CD4-positive, alpha-beta memory T cell (primary cell): ENCODE results near the gene MTMR2. TPM values are rescaled to one million over a fixed set of nuclear protein-coding genes. Genes with fewer than 3 reads are reported as not detected.

Source experiments
- CTCF ChIA-PET: fragments of 350-600 bp; sonication (Branson Sonifier 250); formaldehyde crosslinking; loops from one replicate; lab custom pipeline; 2021; ENCODE audit warnings: inconsistent platforms; ENCODE audit not compliant: partially characterized antibody; lab: Charles Lee
- POLR2A ChIA-PET: fragments of 350-600 bp; sonication (Branson Sonifier 250); formaldehyde crosslinking; loops from one replicate; lab custom pipeline; 2021; ENCODE audit not compliant: partially characterized antibody; lab: Charles Lee
- DNase-seq, 5 donors: peaks; one replicate each; pipeline versions ENCODE4 v3.0.0 to v3.0.0-alpha.2; 2020 to 2022; ENCODE audit warnings: mixed read lengths in 1 of 5
- H3K27ac ChIP-seq: one replicate; pipeline ENCODE4 v1.7.0; 2013; ENCODE audit warnings: low read depth, low read length
- H3K27me3 ChIP-seq: 2 replicates; pipeline ENCODE4 v1.7.0; 2013; ENCODE audit warnings: mild to moderate bottlenecking, low read length, moderate library complexity; ENCODE audit not compliant: insufficient read depth
- H3K36me3 ChIP-seq: 2 replicates; pipeline ENCODE4 v1.7.0; 2013; ENCODE audit warnings: mild to moderate bottlenecking, low read length, moderate library complexity; ENCODE audit not compliant: insufficient read depth
- H3K4me1 ChIP-seq: 2 replicates; pipeline ENCODE4 v1.7.0; 2013; ENCODE audit warnings: mild to moderate bottlenecking, low read length, moderate library complexity; ENCODE audit not compliant: insufficient read depth
- H3K4me3 ChIP-seq, 2 donors: one replicate each; pipeline ENCODE4 v1.7.0; 2013; ENCODE audit warnings: low read length in 2 of 2, mild to moderate bottlenecking in 1 of 2
- H3K9me3 ChIP-seq, 2 donors: one replicate each; pipeline ENCODE4 v1.7.0; 2013; ENCODE audit warnings: low read length in 2 of 2, control low read depth in 1 of 2; ENCODE audit not compliant: control insufficient read depth in 1 of 2
- H3K27ac Mint-ChIP-seq, 7 donors: one replicate each; pipeline ENCODE4 v1.8.0; 2020 to 2021; ENCODE audit warnings: mixed read lengths in 7 of 7, mild to moderate bottlenecking in 6 of 7, inconsistent platforms in 3 of 7, moderate library complexity in 3 of 7
- H3K27me3 Mint-ChIP-seq, 2 donors: one replicate each; pipeline ENCODE4 v1.8.0; 2020 to 2021; ENCODE audit warnings: mixed read lengths in 2 of 2
- H3K36me3 Mint-ChIP-seq, 2 donors: one replicate each; pipeline ENCODE4 v1.8.0; 2020 to 2021; ENCODE audit warnings: mixed read lengths in 2 of 2, inconsistent platforms in 1 of 2, mild to moderate bottlenecking in 1 of 2
- H3K4me1 Mint-ChIP-seq, 4 donors: one replicate each; pipeline ENCODE4 v1.8.0; 2020 to 2021; ENCODE audit warnings: mixed read lengths in 4 of 4, mild to moderate bottlenecking in 1 of 4
- H3K4me3 Mint-ChIP-seq, 8 donors: one replicate each; pipeline ENCODE4 v1.8.0; 2020 to 2021; ENCODE audit warnings: mixed read lengths in 8 of 8, mild to moderate bottlenecking in 7 of 8, moderate library complexity in 6 of 8, inconsistent platforms in 3 of 8
- H3K9me3 Mint-ChIP-seq, 8 donors: one replicate each; pipeline ENCODE4 v1.8.0; 2020 to 2021; ENCODE audit warnings: mixed read lengths in 8 of 8, mild to moderate bottlenecking in 5 of 8, inconsistent platforms in 3 of 8, moderate library complexity in 1 of 8
- intact Hi-C: fragments of 100-400 bp; cut with micrococcal nuclease; formaldehyde crosslinking; loops from one replicate; pipeline ENCODE4 v1.15.1; 2023
- polyA plus RNA-seq, 2 donors: library from polyadenylated mRNA; unstranded; fragments of 300-500 nt; fragmentation: Illumina TruSeq; gene quantifications; one replicate each; pipeline ENCODE4 v1.2.3, GENCODE V29; 2021
- total RNA-seq, 2 experiments: library from RNA; stranded (reverse); gene quantifications; one replicate each; pipeline ENCODE4 v1.2.3, GENCODE V29; 2021

Gene MTMR2
- total and polyA plus RNA-seq, 4 experiments from 2014 or later, result 13.1 to 13.6 (median 13.5) TPM

DNA sequence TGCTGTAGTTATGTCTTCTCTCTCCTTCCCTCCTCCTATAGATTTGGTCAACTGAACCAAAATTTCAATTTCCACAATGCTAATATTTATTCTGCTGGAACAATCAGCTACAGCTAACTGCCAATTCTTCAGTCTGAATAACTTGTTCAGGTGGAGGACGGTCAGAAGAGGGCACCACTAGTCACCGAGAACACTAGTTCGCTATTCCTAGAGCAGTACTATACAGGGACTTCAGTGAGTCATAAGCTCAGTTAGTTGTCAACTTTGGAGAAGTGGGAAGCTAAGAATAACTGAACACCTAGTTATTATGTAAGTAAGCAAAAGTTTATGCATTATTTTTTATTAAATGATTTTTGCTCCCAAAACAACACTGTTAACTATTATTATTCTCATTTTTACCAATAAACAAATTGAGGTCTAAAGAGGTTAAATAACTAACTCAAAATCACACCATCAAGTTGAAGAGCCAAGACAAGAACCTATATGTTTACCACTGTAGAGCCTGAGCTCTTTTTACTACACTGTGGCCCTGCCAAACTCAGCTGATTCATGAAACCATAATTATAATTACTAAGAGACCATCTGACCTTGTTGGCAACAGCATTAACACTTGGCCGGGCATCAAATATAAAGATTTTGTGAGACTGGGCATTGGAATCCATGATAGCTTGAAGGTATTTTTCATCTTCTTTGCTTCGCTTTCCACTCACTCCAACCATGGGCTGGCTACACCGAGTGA, 74.7 kb downstream of the MTMR2 start:
- ChIA-PET POLR2A (interaction anchor here (1.3 kb wide), 1 partner anchor 9 kb away, joined by 4 read pairs; no protein-coding TSS in a partner anchor), CTCF (interaction anchor here (0.7 to 6.3 kb wide), 10 partner anchors 11 to 580 kb away, joined by 4 to 41 read pairs (median 9); partner anchors contain the start of genes CCDC82, JRKL and MAML2)
- no peaks in the 10 kb centered on the region for H3K4me1 Mint-ChIP-seq
- H3K4me3 Mint-ChIP-seq, result no peak overlapping the region
- Histone ChIP-seq H3K27ac (no peak overlapping the region), H3K36me3 (peaks cover 20% of the 10 kb centered on the region), H3K4me3 (no peak overlapping the region), H3K9me3 (no peaks in the 10 kb centered on the region), H3K4me1 (no peaks in the 10 kb centered on the region), H3K27me3 (no peaks in the 10 kb centered on the region)
- peak in 1 of 5 donors; percentile 16 for DNase-seq
- H3K36me3 Mint-ChIP-seq, result peaks cover 15 to 23% of the 10 kb centered on the region in 2 donors
- intact Hi-C loops, result no loop called here
- no peaks in the 10 kb centered on the region for H3K27me3 Mint-ChIP-seq
- H3K27ac Mint-ChIP-seq, result peak overlapping the region in 1 of 7 donors; percentile 67
- H3K9me3 Mint-ChIP-seq, result no peaks in the 10 kb centered on the region

DNA sequence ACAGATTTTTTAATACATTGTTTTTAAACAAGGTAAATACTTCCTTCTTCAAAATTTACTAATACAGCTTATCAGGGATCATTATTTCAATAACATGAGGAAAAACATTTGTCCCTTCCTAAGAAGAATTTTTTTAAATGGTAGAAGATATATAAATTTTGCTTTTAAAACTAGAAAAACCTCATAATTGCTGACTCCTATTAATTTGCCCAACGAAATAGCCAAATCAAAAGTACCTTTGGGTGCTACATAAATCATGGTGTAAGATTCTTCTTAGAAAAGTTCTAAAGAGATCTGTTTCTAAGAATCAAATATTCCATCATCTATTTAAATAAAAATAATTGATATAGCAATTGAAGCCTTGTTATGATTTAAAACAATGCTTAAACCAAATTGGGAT, 78.7 kb downstream of the MTMR2 start:
- peaks cover 15 to 32% of the 10 kb centered on the region in 2 donors for H3K36me3 Mint-ChIP-seq
- Histone ChIP-seq H3K27me3 (no peaks in the 10 kb centered on the region), H3K9me3 (no peaks in the 10 kb centered on the region), H3K27ac (no peak overlapping the region), H3K4me1 (no peaks in the 10 kb centered on the region), H3K36me3 (peaks cover 24% of the 10 kb centered on the region), H3K4me3 (no peak overlapping the region)
- intact Hi-C loops, result no loop called here
- no peaks in the 10 kb centered on the region for H3K27me3 Mint-ChIP-seq
- no peaks in the 10 kb centered on the region for H3K9me3 Mint-ChIP-seq
- POLR2A ChIA-PET, result no interaction called here
- no peak overlapping the region for H3K27ac Mint-ChIP-seq
- H3K4me3 Mint-ChIP-seq, result no peak overlapping the region
- DNase-seq, result no peak
- CTCF ChIA-PET, result interaction anchor here (0.7 to 6.3 kb wide), 5 partner anchors 9 to 549 kb away, joined by 3 to 41 read pairs (median 3); no protein-coding TSS in a partner anchor
- no peaks in the 10 kb centered on the region for H3K4me1 Mint-ChIP-seq

DNA sequence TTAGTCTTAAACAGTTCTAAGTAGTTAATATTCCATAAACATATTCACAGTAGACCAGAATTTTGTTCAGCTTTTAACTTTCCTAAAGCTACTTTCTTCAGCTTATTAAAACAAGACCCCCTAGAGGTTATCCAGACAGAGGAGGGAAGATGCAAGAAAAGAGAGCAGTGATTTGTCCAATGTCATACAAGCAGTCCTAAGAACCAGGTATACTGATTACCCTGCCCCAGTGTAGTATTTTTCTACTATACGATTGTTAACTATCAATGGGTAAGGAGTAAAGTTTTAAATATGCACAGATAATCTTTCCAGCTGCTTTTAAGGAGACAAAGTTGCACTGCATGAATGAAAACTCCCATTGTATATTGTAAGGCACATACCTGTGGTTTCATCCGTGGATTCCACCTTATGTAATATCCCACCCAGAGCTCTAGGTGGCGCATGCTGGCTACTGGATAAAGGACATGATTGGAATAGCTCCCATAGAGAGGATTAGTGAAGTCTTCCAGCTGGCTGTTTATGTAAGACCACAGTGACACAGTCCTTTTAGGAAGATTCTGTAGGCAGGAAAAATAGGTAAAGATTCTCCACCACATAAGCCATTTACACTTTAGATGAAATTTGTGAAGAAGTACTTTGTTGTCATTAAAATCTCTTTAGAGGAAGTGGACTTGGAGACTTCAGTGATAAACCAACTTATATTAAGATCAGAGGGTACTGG, 88.0 kb downstream of the MTMR2 start:
- Mint-ChIP-seq H3K4me1 (peaks cover 0 to 3% (median 1%) of the 10 kb centered on the region in 4 donors), H3K36me3 (peaks cover 9 to 56% of the 10 kb centered on the region in 2 donors), H3K9me3 (no peaks in the 10 kb centered on the region), H3K27me3 (no peaks in the 10 kb centered on the region), H3K4me3 (no peak overlapping the region), H3K27ac (peak overlapping the region in 4 of 7 donors; percentile 1 to 75 (median 51))
- Histone ChIP-seq H3K27me3 (no peaks in the 10 kb centered on the region), H3K36me3 (peaks cover 9% of the 10 kb centered on the region), H3K4me3 (no peak overlapping the region), H3K4me1 (no peaks in the 10 kb centered on the region), H3K9me3 (no peaks in the 10 kb centered on the region), H3K27ac (no peak overlapping the region)
- DNase-seq, result peak; percentile 55 to 64 (median 55)
- CTCF ChIA-PET, result interaction anchor here (0.6 to 3.9 kb wide), 31 partner anchors 9 to 938 kb away, joined by 3 to 66 read pairs (median 4); partner anchors contain the start of genes CCDC82, CEP57, FAM76B and JRKL
- intact Hi-C loops, result loop anchor here (1.0 to 10.0 kb wide), 5 partner anchors 219 to 590 kb away; partner anchors contain the start of gene MAML2
- POLR2A ChIA-PET, result interaction anchor here (1.4 to 1.9 kb wide), 2 partner anchors 554 to 558 kb away, joined by 5 to 9 read pairs; partner anchors contain the start of genes CCDC82 and JRKL

DNA sequence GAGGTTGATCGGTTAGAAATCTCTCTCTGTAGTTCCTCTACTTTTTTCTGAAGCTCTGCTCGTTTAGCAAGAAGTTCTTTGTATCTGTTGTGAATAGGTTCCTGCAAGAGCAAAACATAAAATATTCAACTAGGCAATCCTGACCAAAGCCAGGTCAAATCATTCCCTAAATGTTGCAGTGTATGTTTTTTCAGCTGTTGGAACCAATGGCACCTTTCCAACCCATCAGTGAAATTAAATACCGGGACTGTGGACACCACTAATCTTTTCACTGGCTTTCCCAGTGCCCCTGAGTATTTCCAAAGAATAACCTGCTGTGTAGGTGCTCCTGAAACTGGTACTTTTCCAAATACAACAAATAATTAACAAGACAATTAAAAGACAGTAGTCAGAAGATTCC, 88.6 kb downstream of the MTMR2 start:
- Mint-ChIP-seq H3K4me1 (peaks cover 0 to 4% (median 1%) of the 10 kb centered on the region in 4 donors), H3K36me3 (peaks cover 14 to 58% of the 10 kb centered on the region in 2 donors), H3K9me3 (no peaks in the 10 kb centered on the region), H3K4me3 (no peak overlapping the region), H3K27ac (peak overlapping the region in 1 of 7 donors; percentile 23), H3K27me3 (no peaks in the 10 kb centered on the region)
- Histone ChIP-seq H3K27me3 (no peaks in the 10 kb centered on the region), H3K4me3 (no peak overlapping the region), H3K36me3 (peaks cover 9% of the 10 kb centered on the region), H3K27ac (no peak overlapping the region), H3K9me3 (no peaks in the 10 kb centered on the region), H3K4me1 (no peaks in the 10 kb centered on the region)
- CTCF ChIA-PET, result interaction anchor here (0.6 to 3.9 kb wide), 29 partner anchors 8 to 938 kb away, joined by 3 to 66 read pairs (median 4); partner anchors contain the start of genes CCDC82, CEP57, FAM76B and JRKL
- DNase-seq, result no peak
- intact Hi-C loops, result loop anchor here (10.0 kb wide), 2 partner anchors 219 to 409 kb away; no protein-coding TSS in a partner anchor
- POLR2A ChIA-PET, result interaction anchor here (1.4 to 1.9 kb wide), 2 partner anchors 554 to 559 kb away, joined by 5 to 9 read pairs; partner anchors contain the start of genes CCDC82 and JRKL

DNA sequence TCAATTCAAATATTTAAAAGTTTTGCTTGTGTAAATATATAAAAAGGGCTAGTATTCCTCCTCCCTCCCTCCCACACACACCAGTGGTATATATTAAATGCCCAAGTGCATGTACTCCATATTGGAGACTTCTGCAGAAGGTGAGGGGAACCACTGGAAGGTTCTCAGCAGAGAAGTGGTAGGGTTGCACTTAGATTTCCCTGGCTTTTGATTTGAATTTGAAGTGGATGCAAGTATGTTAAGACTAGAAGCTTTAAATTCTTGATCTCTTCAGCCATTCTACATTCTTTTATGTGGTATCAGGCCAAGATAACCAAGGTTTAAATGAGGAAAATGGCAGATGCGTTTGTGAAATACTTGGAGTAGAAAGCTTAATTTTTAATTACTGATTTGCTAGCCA, 90.5 kb downstream of the MTMR2 start:
- H3K4me1 ChIP-seq, result no peaks in the 10 kb centered on the region
- no peaks in the 10 kb centered on the region for H3K27me3 Mint-ChIP-seq
- no peaks in the 10 kb centered on the region for H3K27me3 ChIP-seq
- intact Hi-C loops, result loop anchor here (10.0 kb wide), 2 partner anchors 221 to 411 kb away; no protein-coding TSS in a partner anchor
- no peak overlapping the region for H3K4me3 Mint-ChIP-seq
- H3K4me3 ChIP-seq, result no peak overlapping the region
- ChIA-PET POLR2A (no interaction called here), CTCF (interaction anchor here (0.6 to 3.9 kb wide), 8 partner anchors 10 to 593 kb away, joined by 3 to 66 read pairs (median 4); partner anchors contain the start of genes FAM76B and MAML2)
- no peak for DNase-seq
- peaks cover 17% of the 10 kb centered on the region for H3K36me3 ChIP-seq
- H3K36me3 Mint-ChIP-seq, result peaks cover 19 to 59% of the 10 kb centered on the region in 2 donors
- H3K9me3 ChIP-seq, result no peaks in the 10 kb centered on the region
- no peak overlapping the region for H3K27ac Mint-ChIP-seq
- peaks cover 0 to 4% (median 1%) of the 10 kb centered on the region in 4 donors for H3K4me1 Mint-ChIP-seq
- no peak overlapping the region for H3K27ac ChIP-seq
- H3K9me3 Mint-ChIP-seq, result no peaks in the 10 kb centered on the region

DNA sequence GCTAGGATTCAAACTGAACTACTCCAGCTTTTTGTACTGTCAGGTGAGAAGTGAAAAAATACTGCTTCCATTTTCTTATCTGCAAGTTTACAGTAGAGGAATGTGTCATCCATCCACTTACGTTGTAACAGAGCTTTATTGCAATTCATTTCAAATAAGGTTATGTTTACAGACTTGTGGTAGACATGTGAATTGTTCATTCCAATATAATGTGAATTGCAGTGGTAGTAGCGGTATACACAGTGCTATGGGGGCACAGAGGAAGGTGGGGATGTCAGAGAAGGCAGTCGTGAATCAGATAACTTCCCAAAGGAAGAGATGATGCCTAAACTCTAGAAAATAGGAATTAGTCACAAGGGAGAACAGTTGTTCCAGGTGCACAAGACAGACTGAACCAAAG, 91.1 kb downstream of the MTMR2 start:
- H3K36me3 ChIP-seq, result peaks cover 17% of the 10 kb centered on the region
- H3K27ac Mint-ChIP-seq, result peak overlapping the region in 3 of 7 donors; percentile 7 to 30 (median 30)

More for the DNA sequence above, 91.1 kb downstream of the MTMR2 start:
- intact Hi-C loops, result loop anchor here (10.0 kb wide), 2 partner anchors 222 to 412 kb away; no protein-coding TSS in a partner anchor
- Histone ChIP-seq H3K27ac (no peak overlapping the region), H3K4me3 (no peak overlapping the region), H3K4me1 (no peaks in the 10 kb centered on the region), H3K27me3 (no peaks in the 10 kb centered on the region), H3K9me3 (no peaks in the 10 kb centered on the region)
- POLR2A ChIA-PET, result no interaction called here
- peaks cover 17 to 56% of the 10 kb centered on the region in 2 donors for H3K36me3 Mint-ChIP-seq
- CTCF ChIA-PET, result interaction anchor here (1.0 to 2.2 kb wide), 4 partner anchors 9 to 562 kb away, joined by 3 to 8 read pairs (median 4); partner anchors contain the start of genes FAM76B and MAML2
- H3K9me3 Mint-ChIP-seq, result no peaks in the 10 kb centered on the region
- no peak overlapping the region for H3K4me3 Mint-ChIP-seq
- peaks cover 0 to 4% (median 1%) of the 10 kb centered on the region in 4 donors for H3K4me1 Mint-ChIP-seq
- no peaks in the 10 kb centered on the region for H3K27me3 Mint-ChIP-seq
- DNase-seq, result no peak
